Naive B cell (primary cell): ENCODE results near the gene NOG. TPM values are rescaled to one million over a fixed set of nuclear protein-coding genes. Genes with fewer than 3 reads are reported as not detected.

Source experiments
- ATAC-seq, 2 donors: fragments of 150-1000 bp; cut with Tn5 transposase; 2 replicates each; pipeline ENCODE4 v1.10.0; 2021; ENCODE audit warnings: low read depth in 2 of 2, mild to moderate bottlenecking in 2 of 2, moderate library complexity in 2 of 2
- DNase-seq: peaks from one replicate; pipeline ENCODE4 v3.0.0; 2022
- H3K27ac Mint-ChIP-seq, 6 donors: one replicate each; pipeline ENCODE4 v1.8.0; 2020 to 2022; ENCODE audit warnings: mild to moderate bottlenecking in 6 of 6, mixed read lengths in 6 of 6, moderate library complexity in 5 of 6, inconsistent platforms in 2 of 6
- H3K27me3 Mint-ChIP-seq, 3 donors: one replicate each; pipeline ENCODE4 v1.8.0; 2021 to 2022; ENCODE audit warnings: mixed read lengths in 3 of 3, mild to moderate bottlenecking in 1 of 3
- H3K36me3 Mint-ChIP-seq, 2 donors: one replicate each; pipeline ENCODE4 v1.8.0; 2020 to 2022; ENCODE audit warnings: mixed read lengths in 2 of 2, inconsistent platforms in 1 of 2, mild to moderate bottlenecking in 1 of 2
- H3K4me1 Mint-ChIP-seq, 3 donors: one replicate each; pipeline ENCODE4 v1.8.0; 2020 to 2022; ENCODE audit warnings: mixed read lengths in 3 of 3, inconsistent platforms in 1 of 3, mild to moderate bottlenecking in 1 of 3, moderate library complexity in 1 of 3
- H3K4me3 Mint-ChIP-seq, 8 donors: one replicate each; pipeline ENCODE4 v1.8.0; 2020 to 2022; ENCODE audit warnings: mild to moderate bottlenecking in 8 of 8, mixed read lengths in 8 of 8, moderate library complexity in 8 of 8, inconsistent platforms in 2 of 8
- H3K9me3 Mint-ChIP-seq, 7 donors: one replicate each; pipeline ENCODE4 v1.8.0; 2020 to 2022; ENCODE audit warnings: mixed read lengths in 7 of 7, mild to moderate bottlenecking in 5 of 7, inconsistent platforms in 2 of 7, moderate library complexity in 1 of 7
- polyA plus RNA-seq, 6 donors: library from polyadenylated mRNA; unstranded; fragments of 300-500 nt; fragmentation: Illumina TruSeq; gene quantifications; one replicate each; pipeline ENCODE4 v1.2.3, GENCODE V29; 2021; ENCODE audit warnings: low read depth in 6 of 6

The NOG gene
- under 1 TPM in 2 of 6 donors, not detected in 4; 0.16 to 0.17 TPM for polyA plus RNA-seq

GRCh38 chr17:56593646-56594319 lies at the start of gene NOG:
TSS of gene NOG (plus strand) at chr17:56593699. CDS start at chr17:56594224, 525 bp downstream.
- peaks cover 62 to 79% (median 63%) of the 10 kb centered on the region in 3 donors for H3K27me3 Mint-ChIP-seq
- DNase-seq (peak; percentile 12), ATAC-seq (peak; percentile 15 to 20)
- peak within 1 kb of the TSS; percentile 75 to 89 (median 78) for H3K4me3 Mint-ChIP-seq
- no peaks in the 10 kb centered on the region for H3K36me3 Mint-ChIP-seq
- no peaks in the 10 kb centered on the region for H3K9me3 Mint-ChIP-seq
- H3K27ac Mint-ChIP-seq = peak within 1 kb of the TSS in 1 of 6 donors; percentile 51
- H3K4me1 Mint-ChIP-seq = peaks cover 25 to 42% (median 39%) of the 10 kb centered on the region in 3 donors

DNA sequence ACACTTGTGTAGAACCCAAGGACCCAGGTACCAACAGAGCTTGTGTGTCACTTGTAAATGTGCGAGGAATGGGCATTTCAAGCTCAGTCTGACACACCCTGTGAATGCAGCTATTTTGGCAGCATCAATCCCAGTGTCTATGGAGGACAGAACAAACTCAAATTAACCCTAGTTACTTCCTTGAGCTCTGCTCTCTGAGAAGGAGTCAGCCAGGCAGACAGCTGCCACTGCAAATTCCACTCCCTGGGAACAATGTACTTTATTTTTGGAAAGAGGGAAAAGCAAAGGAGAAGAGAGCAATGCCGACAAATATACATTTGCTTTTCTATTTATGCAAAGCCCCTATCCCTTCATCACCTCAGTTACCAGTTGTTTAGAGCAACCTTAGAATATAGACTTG lies 48.4 kb upstream of the NOG start:
- H3K27me3 Mint-ChIP-seq = peaks cover 12 to 37% (median 24%) of the 10 kb centered on the region in 3 donors
- no peaks in the 10 kb centered on the region for H3K4me1 Mint-ChIP-seq
- H3K9me3 Mint-ChIP-seq = peaks cover 0 to 16% (median 7%) of the 10 kb centered on the region in 7 donors
- H3K36me3 Mint-ChIP-seq = peaks cover 6 to 8% of the 10 kb centered on the region in 2 donors
- H3K27ac Mint-ChIP-seq = peak overlapping the region in 1 of 6 donors; percentile 69
- H3K4me3 Mint-ChIP-seq = no peak overlapping the region
- ATAC-seq (no peak), DNase-seq (no peak)

- DNase-seq = no peak
- peaks cover 8 to 11% of the 10 kb centered on the region in 2 donors for H3K36me3 Mint-ChIP-seq
- peaks cover 12 to 35% (median 24%) of the 10 kb centered on the region in 3 donors for H3K27me3 Mint-ChIP-seq
- no peaks in the 10 kb centered on the region for H3K4me1 Mint-ChIP-seq
- ATAC-seq = no peak
- no peak overlapping the region for H3K4me3 Mint-ChIP-seq
- no peak overlapping the region for H3K27ac Mint-ChIP-seq
- H3K9me3 Mint-ChIP-seq = peaks cover 0 to 24% (median 14%) of the 10 kb centered on the region in 7 donors
Observed at GRCh38 chr17:56545930-56546329, 47.6 kb upstream of the NOG start.

DNA sequence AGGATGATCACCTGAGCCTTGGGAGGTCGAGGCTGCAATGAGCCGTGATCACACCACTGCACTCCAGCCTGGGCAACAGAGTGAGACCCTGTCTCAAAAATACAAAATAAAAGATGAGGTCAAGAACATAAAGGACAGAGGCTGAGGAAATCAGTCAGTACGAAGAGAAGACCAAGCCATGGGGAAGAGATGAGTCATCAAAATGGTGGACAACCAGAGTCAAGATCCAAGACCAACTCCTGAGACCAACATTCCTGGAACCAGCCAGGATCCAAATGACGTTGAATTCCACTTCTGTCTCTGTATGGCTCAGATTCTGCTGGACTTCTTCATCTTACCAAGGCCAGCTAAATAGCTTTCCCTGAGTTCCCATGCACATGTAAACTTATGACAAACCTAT lies 44.8 kb upstream of the NOG start:
- no peak for DNase-seq
- Mint-ChIP-seq H3K9me3 (peaks cover 9 to 41% (median 23%) of the 10 kb centered on the region in 7 donors), H3K27ac (no peak overlapping the region), H3K36me3 (peaks cover 8 to 11% of the 10 kb centered on the region in 2 donors), H3K4me1 (no peaks in the 10 kb centered on the region), H3K4me3 (no peak overlapping the region), H3K27me3 (peaks cover 4 to 22% (median 16%) of the 10 kb centered on the region in 3 donors)
- no peak for ATAC-seq

GRCh38 chr17:56549501-56549900 lies 44.0 kb upstream of the NOG start:
- Mint-ChIP-seq H3K27ac (no peak overlapping the region), H3K4me1 (no peaks in the 10 kb centered on the region)

GRCh38 chr17:56557682-56558081 lies 35.8 kb upstream of the NOG start:
- DNase-seq (no peak), ATAC-seq (no peak)
- Mint-ChIP-seq H3K36me3 (no peaks in the 10 kb centered on the region), H3K27me3 (peaks cover 8 to 18% (median 11%) of the 10 kb centered on the region in 3 donors), H3K4me3 (no peak overlapping the region), H3K27ac (peak overlapping the region in 1 of 6 donors; percentile 10), H3K4me1 (no peaks in the 10 kb centered on the region), H3K9me3 (peaks cover 0 to 2% (median under 1%) of the 10 kb centered on the region in 7 donors)

More at GRCh38 chr17:56549501-56549900, 44.0 kb upstream of the NOG start:
- DNase-seq = no peak
- peaks cover 8 to 11% of the 10 kb centered on the region in 2 donors for H3K36me3 Mint-ChIP-seq
- peaks cover 3 to 17% (median 12%) of the 10 kb centered on the region in 3 donors for H3K27me3 Mint-ChIP-seq
- no peak overlapping the region for H3K4me3 Mint-ChIP-seq
- no peak for ATAC-seq
- peaks cover 9 to 41% (median 23%) of the 10 kb centered on the region in 7 donors for H3K9me3 Mint-ChIP-seq

DNA sequence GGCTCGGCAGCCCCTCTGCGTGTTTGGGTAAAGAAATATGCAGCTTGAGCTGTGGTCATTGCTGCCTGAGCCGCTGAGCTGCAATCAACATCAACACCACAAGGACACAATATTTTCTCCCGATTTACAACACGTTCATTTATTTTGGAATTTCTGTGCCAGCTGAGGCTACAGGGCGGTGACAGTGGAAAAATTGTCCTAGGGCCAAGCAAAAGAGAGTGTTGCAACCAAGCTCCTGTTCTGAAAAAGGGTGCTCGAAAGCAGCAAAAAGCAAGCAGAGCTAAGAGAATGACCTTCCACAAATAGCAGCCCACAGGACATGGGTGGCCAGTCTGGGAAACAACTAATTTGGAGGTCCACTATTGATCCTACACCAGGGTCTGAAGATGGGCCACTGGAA lies 35.4 kb upstream of the NOG start:
- DNase-seq (no peak), ATAC-seq (no peak)
- no peak overlapping the region for H3K4me3 Mint-ChIP-seq
- peaks cover 9 to 18% (median 11%) of the 10 kb centered on the region in 3 donors for H3K27me3 Mint-ChIP-seq
- no peaks in the 10 kb centered on the region for H3K4me1 Mint-ChIP-seq
- no peak overlapping the region for H3K27ac Mint-ChIP-seq
- no peaks in the 10 kb centered on the region for H3K36me3 Mint-ChIP-seq
- H3K9me3 Mint-ChIP-seq = peaks cover 0 to 2% (median 0%) of the 10 kb centered on the region in 7 donors

- Mint-ChIP-seq H3K9me3 (no peaks in the 10 kb centered on the region), H3K4me3 (no peak overlapping the region), H3K36me3 (no peaks in the 10 kb centered on the region), H3K27ac (no peak overlapping the region), H3K4me1 (no peaks in the 10 kb centered on the region), H3K27me3 (peaks cover 0 to 12% (median 0%) of the 10 kb centered on the region in 3 donors)
- DNase-seq (no peak), ATAC-seq (no peak)
Observed at GRCh38 chr17:56570199-56570598, 23.3 kb upstream of the NOG start.

DNA sequence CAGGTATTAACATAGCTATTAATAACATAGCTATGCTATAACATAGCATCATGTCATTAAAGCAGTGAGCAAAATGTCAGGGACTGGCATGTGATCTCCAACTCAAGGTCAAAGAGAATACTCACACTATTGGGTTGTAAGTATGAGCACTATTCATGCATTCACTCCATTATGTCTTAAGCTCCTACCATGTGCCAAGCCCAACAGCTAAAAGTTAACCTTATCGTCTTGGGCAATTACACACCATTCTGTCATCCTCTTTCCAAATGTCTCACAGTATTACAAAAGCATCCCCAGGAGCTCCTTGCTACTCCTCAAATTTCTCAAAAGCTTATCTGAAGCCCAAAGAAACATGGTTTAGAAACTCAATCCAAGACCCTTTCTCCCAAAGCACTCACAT lies 22.0 kb upstream of the NOG start:
- Mint-ChIP-seq H3K4me3 (no peak overlapping the region), H3K4me1 (no peaks in the 10 kb centered on the region), H3K9me3 (no peaks in the 10 kb centered on the region), H3K27ac (no peak overlapping the region), H3K27me3 (peaks cover 3 to 12% (median 4%) of the 10 kb centered on the region in 3 donors), H3K36me3 (no peaks in the 10 kb centered on the region)
- ATAC-seq = no peak
- DNase-seq = no peak

GRCh38 chr17:56577190-56577842 lies 16.2 kb upstream of the NOG start:
- Mint-ChIP-seq H3K36me3 (no peaks in the 10 kb centered on the region), H3K4me3 (peak overlapping the region in 1 of 8 donors; percentile 42), H3K9me3 (peaks cover 0 to 6% (median 0%) of the 10 kb centered on the region in 7 donors), H3K4me1 (no peaks in the 10 kb centered on the region), H3K27me3 (peaks cover 14 to 22% (median 15%) of the 10 kb centered on the region in 3 donors), H3K27ac (no peak overlapping the region)
- ATAC-seq (no peak), DNase-seq (no peak)

GRCh38 chr17:56577843-56578204 lies 15.7 kb upstream of the NOG start:
- no peaks in the 10 kb centered on the region for H3K36me3 Mint-ChIP-seq
- peaks cover 0 to 6% (median 0%) of the 10 kb centered on the region in 7 donors for H3K9me3 Mint-ChIP-seq
- DNase-seq (no peak), ATAC-seq (no peak)
- H3K4me3 Mint-ChIP-seq = peak overlapping the region in 1 of 8 donors; percentile 42
- H3K4me1 Mint-ChIP-seq = no peaks in the 10 kb centered on the region
- peaks cover 15 to 24% (median 18%) of the 10 kb centered on the region in 3 donors for H3K27me3 Mint-ChIP-seq
- H3K27ac Mint-ChIP-seq = no peak overlapping the region

DNA sequence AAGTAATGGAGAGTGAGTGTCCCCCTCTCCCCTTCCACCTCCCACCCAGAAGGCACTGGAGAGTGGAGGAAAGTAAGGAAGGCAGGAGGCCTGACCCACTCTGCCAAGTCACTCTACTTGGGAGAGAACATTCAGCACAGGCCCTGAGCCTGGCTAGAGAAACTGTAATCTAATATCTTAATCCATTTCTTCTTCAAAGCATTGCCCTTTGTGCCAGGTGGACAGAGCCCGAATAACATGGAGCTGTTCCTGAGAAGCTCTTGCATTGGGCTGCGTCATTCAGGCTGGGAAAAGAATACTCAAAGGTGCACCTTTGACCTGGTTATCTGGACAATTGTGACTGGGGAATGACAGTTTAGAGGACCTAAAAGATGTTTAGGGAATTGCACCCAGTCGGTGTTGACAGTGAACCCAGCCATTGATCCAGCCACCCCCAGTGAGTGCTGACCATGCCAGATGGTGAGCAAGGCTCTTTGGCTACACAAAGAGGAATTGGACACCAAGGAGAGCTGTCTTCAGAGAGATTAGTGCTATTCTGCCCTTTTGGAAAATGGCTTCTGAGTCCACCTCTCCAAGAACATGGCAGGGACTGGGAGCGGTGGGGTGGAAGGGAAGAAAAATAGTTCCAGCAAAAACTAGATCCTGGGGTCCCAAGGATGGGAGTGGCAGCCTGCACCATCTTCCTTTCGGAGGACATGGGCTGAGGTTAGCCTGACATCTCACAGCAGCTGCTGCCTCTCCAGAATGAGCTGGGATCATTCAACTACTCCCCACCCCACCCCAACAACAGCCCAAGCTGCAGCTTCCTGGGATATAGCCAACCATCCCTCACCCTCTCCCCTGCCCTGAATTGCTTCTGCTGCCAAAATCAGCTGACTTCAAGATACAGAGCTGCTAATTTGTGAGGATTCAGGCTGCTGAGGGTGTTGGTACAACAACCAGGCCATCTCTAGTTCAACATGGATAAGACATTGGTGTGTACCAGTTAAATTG lies 11.6 kb upstream of the NOG start:
- Mint-ChIP-seq H3K36me3 (no peaks in the 10 kb centered on the region), H3K9me3 (peaks cover 0 to 6% (median 0%) of the 10 kb centered on the region in 7 donors), H3K27ac (no peak overlapping the region), H3K4me3 (no peak overlapping the region), H3K27me3 (peaks cover 20 to 23% (median 23%) of the 10 kb centered on the region in 3 donors), H3K4me1 (no peaks in the 10 kb centered on the region)
- DNase-seq (no peak), ATAC-seq (no peak)

GRCh38 chr17:56583772-56584171 lies 9.7 kb upstream of the NOG start:
- DNase-seq (no peak), ATAC-seq (no peak)
- peaks cover 29 to 36% (median 33%) of the 10 kb centered on the region in 3 donors for H3K27me3 Mint-ChIP-seq
- peaks cover 0 to 6% (median 0%) of the 10 kb centered on the region in 7 donors for H3K9me3 Mint-ChIP-seq
- H3K4me3 Mint-ChIP-seq = no peak overlapping the region
- no peaks in the 10 kb centered on the region for H3K36me3 Mint-ChIP-seq
- no peak overlapping the region for H3K27ac Mint-ChIP-seq
- peaks cover 0 to 3% (median 0%) of the 10 kb centered on the region in 3 donors for H3K4me1 Mint-ChIP-seq
